HG03196 (cell line): ENCODE measurements around the gene SAMD4A.
"Not testable (repeated sequence)": the region's sequence is repeated elsewhere in the genome, so short reads cannot be mapped to it uniquely, and the experiment has no call there.

Experiments
- ATAC-seq: cut with Tn5 transposase; IDR thresholded peaks from one replicate; pipeline ENCODE4 v1.9.1; 2021; ENCODE audit not compliant: unreplicated experiment

The SAMD4A gene

DNA sequence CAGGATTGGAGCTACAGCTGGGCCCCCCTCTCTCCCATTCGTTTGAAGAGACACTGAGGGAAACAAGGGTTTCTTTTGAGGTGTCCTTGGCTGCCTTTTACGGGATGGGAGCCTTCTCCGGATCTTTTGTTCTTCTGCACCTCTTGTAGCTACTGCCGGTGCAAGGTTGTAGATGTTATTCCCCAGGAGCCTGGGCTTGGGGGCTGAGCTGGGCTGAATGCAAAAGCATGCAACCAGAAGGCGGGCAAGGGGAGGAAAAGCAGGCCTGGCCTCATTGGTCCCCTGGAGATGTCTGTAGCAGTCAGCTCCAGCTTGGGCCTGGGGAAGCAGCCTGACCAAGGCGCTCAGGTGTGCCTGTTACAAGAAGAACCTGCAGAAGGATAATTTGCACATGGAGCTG, 225.4 kb downstream of the SAMD4A start:
- ATAC-seq: no peak

DNA sequence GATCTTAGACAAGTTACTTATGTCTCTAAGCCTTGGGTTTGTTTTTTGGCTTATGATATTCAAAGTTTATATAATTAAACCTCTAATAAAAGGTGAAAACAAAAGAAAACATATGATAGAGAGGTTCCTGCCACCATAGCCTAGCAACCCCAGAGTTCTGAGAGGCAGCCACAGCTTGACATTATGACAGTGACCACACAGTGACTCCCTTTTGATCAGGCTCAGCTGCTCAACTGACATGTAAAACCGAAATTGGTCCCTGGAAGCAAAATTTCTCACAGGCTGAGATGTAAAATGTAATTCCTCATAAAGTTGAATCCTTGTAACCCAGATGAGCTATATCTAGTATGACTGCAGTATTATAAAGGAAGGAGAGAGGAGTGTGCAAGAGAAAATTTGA, 227.2 kb downstream of the SAMD4A start:
- no peak for ATAC-seq

DNA sequence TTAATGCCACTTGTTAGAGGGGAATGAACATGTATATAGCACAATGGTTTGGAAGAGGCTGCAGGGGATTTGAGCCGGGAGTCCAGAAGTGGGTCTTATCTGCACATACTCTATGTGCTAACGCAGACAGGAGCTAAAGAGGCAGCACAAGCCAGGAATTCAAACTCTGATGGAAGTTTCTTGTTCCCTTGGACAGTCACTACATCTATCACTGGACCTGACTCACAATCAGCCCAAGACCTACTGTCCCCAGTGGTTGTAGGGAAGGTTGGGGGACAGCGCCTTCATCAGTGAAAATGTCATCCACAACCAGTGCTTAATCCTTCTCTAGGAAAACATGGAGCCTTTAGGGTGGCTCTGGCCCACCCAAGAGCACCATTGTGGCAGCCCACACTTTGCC, 227.9 kb downstream of the SAMD4A start:
- ATAC-seq: no peak

DNA sequence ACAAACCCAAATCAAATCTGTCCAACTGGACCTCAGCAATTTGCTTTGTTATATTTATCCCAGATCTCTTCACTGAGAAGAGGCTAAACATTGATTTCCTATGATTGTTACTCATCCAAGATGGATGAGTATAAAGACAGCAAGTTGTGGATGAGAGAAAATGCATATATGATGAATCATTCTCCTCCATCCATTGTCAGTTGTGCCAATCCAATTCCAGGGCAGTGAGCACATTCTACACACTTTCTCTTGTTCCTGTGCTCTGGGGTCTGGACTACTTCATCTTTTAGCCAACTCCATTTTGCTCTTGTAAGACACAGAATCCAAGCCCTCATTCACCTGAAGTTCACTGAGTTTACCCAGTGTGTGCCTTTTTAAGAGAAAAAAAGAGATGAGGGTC, 230.0 kb downstream of the SAMD4A start:
- no peak for ATAC-seq

DNA sequence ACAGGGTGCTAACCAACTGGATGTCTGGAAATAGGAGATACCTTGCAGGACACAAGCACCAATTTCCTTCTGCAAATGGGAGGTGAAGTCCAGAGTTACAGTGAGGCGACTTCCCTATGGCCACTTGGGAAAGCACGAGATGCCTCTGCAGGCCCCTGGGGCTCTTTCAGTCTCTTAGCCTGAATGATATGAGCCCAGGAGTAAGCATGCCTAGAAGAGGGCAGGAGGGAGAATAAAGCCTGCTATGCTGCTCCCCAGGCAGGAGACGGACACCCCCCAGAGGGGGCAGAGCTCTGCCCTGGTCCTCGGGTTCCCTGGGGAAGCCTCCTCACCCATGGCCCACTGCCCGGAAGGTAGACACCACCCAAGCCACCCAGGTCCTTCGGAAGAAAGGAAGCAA, 230.6 kb downstream of the SAMD4A start:
- no peak for ATAC-seq

DNA sequence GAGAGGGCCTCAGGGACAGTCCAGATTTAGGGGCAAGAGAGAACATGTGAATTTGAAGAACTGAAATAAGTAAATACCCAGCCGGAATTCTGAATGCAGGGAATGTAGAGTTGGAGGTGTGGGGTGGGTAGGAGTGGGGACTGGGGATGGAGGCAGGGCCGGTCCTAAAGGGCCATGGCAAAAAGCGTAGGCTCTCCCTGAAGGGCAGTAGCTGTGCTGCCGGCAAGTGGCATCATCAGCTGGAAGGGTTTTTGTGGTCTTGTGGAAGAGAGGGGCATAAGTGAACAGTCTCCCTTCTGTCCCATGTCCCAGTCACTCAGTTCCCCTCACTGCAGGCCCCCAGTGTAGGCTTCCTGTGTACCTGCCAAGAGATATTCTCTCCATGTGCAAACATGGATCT, 231.1 kb downstream of the SAMD4A start:
- ATAC-seq: no peak

DNA sequence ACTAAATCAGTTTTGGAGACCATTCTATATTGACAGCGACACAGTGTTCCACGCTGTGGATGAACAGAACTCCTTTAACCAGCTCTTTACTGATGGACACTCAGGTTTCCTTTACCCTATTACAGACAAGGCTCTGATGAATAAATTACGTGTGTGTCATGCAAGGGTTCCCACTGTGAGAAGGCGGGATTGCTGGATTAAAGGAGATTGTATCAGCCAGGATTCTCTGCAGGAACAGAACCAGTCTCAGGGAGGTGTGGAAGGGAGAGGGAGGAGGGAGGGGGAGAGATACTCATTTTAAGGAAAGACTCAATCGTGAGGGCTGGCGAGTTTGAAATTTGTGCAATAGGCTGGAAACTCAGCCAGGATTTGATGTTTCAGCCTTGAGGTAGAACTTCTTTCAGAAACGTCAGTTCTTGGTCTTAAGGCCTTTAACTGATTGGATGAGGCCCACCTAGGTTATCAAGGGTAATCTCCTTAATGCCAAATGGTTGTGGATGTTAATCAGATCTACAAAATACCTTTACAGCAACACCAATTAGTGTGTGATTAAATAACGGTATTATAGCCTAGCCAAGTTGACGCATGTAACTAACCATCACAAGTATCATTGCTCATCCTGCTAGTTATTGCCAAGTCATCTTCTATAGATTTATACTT, 231.7 kb downstream of the SAMD4A start:
- no peak for ATAC-seq

DNA sequence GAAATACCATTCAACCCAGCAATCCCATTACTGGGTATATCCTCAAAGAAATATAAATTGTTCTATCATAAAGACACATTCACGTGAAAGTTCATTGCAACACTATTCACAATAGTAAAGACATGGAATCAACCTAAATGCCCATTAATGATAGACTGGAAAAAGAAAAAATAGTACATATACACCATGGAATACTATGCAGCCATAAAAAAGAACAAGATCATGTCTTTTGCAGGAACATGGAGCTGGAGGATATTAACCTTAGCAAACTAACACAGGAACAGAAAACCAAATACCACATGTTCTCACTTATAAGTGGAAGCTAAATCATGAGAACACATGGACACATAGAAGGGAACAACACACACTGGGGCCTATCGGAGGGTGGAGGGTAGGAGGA, 234.6 kb downstream of the SAMD4A start:
- not testable (repeated sequence) for ATAC-seq

DNA sequence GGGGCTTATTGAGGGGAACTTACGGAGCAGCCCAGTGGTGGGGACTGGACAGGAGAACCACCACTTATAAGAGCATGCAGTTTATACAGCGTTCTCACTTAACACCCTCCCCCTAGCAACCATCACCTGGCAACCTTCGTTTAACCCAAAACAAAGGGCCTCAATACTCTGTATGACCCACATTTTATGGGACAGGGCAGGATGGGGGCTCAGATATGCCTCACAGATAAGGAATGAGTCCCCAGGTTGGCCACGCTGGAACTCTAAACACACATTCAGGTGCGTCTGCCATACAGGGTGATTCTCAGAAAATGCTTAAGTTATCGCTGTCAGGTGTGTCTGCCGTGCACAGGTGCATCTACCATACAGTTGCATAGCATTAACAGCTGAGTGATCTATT, 236.5 kb downstream of the SAMD4A start:
- no peak for ATAC-seq

DNA sequence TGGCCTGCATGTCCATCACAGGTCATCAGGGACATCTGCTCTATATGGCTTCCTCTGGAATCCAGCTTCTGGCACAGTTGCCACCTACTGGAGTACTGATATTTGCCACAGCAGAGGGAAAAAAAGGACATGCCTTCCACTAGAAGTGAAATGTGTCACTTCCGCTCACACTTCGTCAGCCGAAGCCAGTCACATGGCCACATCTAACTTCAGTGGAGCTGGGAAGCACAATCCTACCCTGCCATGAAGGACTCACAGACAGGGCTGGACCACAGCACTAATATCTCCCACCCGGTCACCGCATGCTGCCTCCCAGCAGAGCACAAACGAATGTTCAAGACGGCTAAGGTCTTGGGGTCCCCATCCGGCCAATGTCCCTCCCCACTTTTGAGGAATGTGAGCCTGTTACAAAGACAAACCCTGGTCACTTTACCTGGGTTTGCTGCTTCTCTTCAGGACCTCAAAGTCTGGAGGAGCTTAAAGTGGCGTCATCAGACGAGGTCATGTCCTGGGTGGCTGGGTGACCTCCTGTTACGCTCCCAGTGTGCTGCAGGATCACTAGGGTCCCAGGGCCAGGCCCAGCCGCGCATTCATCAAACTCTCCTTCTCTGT, 237.1 kb downstream of the SAMD4A start:
- ATAC-seq: no peak

DNA sequence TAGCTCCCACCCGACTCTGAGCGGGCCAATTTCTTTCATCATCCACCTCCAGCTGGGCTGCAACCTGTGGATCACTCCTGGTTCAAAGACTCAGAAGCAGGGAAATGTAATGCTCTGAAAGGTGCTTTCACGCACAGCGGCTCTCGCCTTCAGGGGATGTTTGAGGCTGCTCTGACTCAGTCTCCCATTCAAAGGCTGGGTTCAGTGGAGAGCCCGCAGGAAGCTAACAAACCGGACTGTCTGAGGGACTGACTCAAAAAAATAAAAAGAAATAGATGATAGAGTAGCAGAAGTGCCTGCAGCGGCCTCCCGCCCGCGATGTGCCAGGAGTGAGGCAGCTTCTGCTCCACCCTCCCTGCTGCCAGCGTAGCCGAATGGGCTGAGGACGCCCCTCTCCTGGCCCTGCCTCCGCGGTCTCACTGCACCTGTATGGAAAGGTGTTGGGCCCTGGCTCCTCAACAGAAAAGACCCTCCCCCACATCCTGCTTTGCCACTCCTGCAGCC, 237.7 kb downstream of the SAMD4A start:
- ATAC-seq: no peak

DNA sequence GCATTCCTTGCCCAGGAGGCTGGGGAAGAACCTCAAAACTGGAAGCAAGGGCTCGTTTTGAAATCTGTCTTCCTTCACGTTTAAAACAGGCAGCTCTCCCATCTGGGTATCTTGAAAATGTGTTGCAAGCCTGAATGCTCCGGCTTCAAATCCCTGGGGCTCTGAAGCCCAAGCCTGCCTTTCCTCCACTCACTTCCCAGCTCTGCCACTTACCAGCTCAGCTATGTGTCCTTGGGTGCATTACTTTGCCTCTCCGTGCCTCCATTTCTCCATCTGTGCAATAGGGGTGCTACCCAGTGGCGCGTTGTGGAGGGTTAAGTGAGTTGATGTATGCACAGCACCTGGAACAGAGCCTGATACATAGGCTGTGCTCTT, 238.1 kb downstream of the SAMD4A start:
- ATAC-seq: no peak

DNA sequence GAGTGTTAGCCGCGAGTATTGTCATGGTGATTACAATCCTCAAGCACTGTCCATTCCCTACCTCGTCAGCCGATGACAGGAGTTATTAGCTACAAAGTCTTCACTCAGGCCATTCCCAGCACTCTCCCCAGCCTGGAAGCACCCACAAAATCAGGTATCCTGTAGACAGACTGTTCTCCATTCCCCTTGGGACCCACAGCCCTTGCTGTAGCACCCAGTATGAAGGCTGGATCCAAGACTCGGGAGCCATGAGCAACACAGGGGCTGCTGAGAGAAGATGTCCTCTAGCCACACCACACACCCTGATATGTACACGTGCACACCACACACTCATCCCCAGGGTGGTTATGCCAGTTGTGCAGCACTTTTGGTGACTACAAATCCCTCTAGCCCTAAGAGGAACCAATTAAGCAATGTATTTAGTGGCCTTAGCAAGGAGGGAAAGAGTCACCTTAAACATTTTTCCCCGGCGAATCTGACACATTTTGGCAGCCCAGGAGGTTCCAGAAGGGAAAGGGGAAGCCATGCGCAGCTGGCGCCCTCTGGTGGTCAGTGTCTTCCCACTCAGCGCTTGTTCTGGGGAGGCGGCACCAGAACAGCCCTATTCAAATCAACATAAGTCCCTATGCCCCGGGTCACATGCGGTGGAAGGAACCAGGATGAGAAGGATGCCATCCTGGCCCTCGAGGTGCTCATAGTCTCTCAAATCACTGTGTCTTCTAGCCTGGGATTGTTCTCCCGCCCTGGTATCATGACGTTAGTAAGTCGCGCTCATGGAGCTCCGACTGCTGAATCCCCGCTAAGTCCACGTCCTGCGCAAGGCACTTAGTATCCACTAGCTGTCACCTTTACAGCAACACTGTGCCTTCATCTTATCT, 238.8 kb downstream of the SAMD4A start:
- no peak for ATAC-seq

DNA sequence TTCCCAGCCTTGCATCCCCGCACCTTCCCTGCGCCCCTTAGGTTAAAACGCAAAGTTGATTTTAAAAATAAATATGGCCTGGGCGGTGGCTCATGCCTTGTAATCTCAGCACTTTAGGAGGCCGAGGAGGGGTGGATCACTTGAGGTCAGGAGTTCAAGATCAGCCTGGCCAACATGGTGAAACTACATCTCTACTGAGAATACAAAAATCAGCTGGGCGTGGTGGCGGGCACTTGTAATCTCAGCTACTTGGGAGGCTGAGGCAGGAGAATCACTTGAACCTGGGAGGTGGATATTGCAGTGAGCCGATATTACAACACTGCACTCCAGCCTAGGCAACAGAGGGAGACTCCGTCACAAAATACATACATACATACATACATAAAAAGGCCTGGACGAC, 239.7 kb downstream of the SAMD4A start:
- no peak for ATAC-seq

DNA sequence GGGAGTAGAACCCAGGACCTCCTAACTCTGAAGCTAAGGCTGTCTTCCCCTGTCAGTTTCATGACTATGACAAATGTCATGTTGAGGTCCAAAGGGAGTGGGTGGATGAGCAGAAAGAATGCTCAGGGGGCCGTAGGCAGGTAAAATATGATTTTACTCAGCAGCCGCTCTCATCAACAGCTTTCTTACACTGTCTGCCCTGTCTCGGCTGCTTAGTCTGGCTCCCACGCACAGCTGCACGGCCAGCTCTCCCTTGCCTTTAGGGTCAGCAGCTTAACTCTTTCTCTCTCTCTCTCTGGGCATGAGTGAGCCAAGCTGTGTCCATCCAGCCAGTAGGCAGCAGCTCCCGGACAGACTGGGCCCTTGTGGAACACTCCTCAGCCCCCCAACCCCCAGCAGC, 240.5 kb downstream of the SAMD4A start:
- ATAC-seq: no peak

DNA sequence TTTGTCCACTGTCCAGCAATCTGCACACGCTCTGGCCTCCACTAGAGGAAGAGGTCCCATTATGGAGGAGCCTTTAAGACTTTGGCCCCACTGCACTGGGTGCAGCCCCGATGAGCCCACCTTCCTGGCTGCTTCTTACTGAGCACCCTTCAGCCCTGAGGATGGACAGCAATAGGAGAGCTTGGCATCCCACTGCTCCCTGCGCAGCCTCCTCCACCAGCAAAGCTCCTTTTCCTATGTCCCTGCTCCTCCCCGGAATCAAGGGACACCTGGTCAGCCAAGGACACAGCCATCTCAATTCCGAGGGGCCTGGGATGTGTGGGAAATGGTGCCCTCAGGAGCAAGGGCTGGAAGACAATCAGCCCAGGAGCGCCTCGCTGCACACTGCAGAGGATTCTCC, 241.0 kb downstream of the SAMD4A start:
- ATAC-seq: no peak

DNA sequence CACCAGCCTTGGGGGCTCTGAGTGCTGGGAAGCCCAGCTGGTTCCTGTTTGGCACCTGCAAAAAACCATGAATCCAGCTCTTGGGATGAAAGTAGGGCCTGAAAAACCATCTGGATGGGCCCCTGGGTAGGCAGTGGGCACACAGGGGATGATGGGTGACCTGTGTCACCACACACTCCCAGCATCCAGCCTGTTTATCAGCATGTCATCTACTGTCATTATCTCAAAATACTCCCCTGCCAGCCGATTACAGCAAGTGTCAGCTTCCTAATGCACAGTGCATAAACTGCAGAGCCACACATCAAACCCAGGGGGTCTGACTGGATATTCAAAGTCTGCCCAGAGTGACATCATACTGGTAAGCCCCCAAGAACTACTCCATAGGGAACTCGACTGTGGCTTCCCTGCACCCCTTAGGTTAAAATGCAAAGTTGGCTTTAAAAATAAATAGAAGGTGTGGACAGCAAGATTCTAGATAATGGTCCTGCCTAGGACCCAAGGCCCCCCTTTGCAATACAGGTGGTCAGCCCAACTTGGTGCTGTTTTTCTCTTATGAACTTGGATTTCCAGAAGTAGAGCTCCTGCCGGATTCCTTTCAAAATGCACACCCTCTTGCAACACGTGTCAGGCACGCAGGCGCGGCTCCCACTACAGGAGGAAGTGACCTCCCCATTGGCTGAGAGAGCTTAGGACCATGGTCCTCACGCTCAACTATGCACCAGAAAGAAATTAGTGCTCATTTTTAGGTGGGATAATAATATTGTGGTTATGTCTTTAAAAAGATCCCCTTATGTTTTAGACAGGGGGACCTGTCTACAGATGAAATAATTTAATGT, 241.6 kb downstream of the SAMD4A start:
- ATAC-seq: no peak

DNA sequence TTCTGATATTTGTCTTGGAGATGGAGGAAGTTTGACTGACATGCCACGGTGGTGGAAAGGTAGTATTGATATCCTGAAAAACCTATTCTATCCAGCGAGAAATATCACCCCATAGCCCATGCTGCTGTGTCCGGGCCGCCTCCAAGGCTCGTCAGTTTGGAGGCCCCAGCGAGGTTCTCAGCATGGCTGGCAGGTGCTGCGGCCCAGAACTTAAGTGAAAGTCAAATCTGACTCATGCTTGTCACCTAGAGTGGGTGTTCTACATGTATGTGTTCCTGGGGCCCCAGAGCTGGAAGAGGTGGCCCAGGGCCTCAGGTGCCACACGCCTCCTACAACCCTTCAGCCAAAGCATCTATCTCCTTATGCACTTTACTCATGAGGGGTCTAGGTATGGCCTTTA, 242.8 kb downstream of the SAMD4A start:
- no peak for ATAC-seq

DNA sequence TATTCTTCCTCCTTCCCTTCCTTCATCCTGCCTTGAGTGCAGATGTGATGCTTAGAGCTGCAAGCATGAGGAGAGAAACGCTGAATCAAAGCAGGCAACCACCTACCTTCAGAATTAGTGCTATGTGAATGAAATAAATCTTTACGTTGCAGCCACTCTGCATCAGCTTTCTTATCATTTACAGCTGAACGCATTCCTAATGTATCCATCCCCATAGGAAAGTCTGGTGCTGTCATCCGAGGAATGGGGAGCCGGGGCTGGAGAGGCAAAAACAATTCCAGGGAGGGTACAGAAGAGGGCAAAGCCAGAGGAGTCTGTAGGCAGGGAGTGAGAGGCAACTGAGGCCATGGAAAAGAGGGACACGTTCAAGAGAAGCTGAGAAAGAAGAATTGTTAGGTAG, 245.7 kb downstream of the SAMD4A start:
- no peak for ATAC-seq

DNA sequence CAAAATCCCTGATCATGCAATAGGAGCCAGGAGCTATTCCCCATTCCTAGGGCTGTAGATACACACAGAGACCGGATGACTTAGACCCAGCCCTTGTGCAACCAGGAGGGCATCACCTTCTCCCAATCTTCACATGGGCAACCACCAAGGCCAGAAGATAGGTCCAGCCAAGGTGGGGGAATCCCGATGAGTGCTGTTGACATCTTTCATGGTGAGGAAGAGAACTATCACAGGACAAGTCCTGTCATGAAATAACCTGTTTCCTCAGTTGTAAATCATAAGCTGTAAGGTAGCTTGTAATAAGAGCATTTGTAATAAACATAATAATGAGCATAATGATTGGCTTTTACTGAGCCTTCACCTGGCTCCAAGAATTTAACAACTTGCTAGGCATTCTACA, 246.2 kb downstream of the SAMD4A start:
- no peak for ATAC-seq

DNA sequence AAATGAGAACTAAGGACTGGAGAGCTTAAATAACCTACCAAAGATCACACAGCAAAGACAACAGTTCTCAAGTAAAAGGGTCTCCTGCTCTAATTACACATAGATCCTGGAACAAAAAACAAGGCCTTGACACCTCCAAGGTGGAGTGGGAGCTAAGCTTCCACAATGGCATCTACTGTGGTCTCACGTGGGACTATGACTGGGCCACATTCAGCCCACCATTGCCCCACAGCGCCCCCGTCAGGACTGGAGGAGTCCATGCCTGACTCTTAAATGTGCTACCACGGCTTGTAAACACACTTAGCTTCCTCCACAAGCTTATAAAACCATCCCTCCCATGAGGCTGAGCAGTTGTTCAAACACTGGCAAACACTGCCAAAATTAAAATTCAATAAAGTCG, 247.1 kb downstream of the SAMD4A start:
- ATAC-seq: no peak
